ENCODE measurements around the gene IQGAP2.
"Not testable (repeated sequence)": the region's sequence is repeated elsewhere in the genome, so short reads cannot be mapped to it uniquely, and the experiment has no call there.

The IQGAP2 gene

GRCh38 chr5:76674330-76675066 is 271.4 kb downstream of the IQGAP2 start:
- DNase-seq: no peak

GRCh38 chr5:76675364-76675763 is 272.3 kb downstream of the IQGAP2 start:
- DNase-seq: no peak

- DNase-seq: no peak
Measured at GRCh38 chr5:76677849-76678472, 274.9 kb downstream of the IQGAP2 start.

- DNase-seq: no peak
Measured at GRCh38 chr5:76679231-76679630, 276.1 kb downstream of the IQGAP2 start.

GRCh38 chr5:76680826-76681225 is 277.7 kb downstream of the IQGAP2 start:
- DNase-seq: not testable (repeated sequence)

DNA sequence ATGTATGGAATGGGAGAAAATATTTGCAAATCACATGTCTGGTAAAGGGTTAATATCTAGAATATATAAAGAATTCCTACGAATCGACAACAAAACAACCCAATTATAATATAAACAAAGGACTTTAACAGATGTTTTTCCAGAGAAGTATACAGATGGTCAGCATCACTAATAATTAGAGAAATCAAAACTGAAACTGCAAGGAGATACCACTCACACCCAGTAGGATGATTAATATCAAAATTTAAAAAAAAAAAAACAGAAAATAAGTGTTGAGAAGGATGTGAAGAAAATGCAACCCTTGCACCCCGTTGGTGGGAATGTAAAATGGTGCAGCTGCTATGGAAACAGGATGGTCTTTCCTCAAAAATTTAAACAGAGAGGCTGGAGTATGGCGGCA is 278.2 kb downstream of the IQGAP2 start:
- no peak for DNase-seq

DNA sequence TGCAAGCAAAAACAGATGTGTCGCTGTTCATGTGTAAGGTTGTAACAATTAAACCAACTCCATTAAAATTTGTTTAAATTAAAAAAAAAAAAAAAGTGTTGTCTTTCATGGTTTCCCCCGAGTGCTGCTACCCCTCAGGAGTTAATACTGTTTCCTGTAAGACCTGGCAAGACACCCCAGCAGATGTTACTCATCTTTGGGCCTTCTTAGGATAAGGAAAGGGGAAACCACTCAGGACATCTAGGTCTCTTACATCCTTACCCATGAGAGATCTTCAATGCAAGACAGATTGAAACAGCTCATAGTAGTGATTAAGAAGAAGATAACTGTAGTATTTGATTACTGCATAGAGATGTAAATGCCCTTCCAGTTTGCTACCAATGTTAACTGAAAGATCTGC is 279.3 kb downstream of the IQGAP2 start:
- DNase-seq: no peak

- DNase-seq: no peak
Measured at GRCh38 chr5:76683816-76684731, 281.0 kb downstream of the IQGAP2 start.

- DNase-seq: no peak
Measured at GRCh38 chr5:76684756-76685519, 281.9 kb downstream of the IQGAP2 start.

DNA sequence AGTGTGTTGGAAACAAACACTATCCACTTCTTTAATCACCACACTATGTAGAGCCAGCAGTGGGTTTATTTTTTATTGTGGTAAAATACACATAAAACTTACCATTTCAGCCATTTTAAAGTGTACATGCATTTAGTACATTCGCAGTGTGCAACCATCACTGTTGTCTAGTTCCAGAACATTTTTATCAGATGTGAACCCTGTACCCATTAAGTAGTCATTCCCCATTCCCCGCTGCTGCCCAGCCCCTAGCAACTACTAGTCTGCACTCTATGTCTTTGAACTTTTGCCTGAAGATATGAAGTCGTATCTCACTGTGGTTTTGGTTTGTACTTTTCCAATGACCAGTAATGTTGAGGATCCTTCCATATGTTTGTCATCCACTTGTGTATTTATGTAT is 282.6 kb downstream of the IQGAP2 start:
- DNase-seq: no peak

GRCh38 chr5:76688212-76688611 is 285.1 kb downstream of the IQGAP2 start:
- DNase-seq: no peak

DNA sequence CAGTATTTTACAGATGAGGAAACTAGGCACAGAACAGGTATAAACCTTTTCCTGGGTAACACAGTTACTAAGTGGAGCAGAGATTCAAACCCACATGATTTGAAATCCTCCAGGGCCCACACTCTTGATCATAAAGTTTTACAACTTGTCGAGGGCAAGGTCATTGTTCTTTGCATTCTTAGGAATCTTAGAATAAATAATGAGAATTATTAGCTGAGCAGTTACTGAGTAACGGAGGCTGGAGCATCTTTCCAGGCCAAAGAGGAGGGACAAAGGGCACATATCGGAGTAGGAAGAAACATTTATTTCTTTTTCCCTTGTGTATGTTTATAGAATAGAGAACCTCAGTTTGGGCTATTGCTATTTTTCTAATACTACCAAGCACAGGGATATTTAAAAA is 285.8 kb downstream of the IQGAP2 start:
- no peak for DNase-seq

- no peak for DNase-seq
Measured at GRCh38 chr5:76689321-76690036, 286.4 kb downstream of the IQGAP2 start.

- DNase-seq: no peak
Measured at GRCh38 chr5:76690037-76690679, 287.1 kb downstream of the IQGAP2 start.

DNA sequence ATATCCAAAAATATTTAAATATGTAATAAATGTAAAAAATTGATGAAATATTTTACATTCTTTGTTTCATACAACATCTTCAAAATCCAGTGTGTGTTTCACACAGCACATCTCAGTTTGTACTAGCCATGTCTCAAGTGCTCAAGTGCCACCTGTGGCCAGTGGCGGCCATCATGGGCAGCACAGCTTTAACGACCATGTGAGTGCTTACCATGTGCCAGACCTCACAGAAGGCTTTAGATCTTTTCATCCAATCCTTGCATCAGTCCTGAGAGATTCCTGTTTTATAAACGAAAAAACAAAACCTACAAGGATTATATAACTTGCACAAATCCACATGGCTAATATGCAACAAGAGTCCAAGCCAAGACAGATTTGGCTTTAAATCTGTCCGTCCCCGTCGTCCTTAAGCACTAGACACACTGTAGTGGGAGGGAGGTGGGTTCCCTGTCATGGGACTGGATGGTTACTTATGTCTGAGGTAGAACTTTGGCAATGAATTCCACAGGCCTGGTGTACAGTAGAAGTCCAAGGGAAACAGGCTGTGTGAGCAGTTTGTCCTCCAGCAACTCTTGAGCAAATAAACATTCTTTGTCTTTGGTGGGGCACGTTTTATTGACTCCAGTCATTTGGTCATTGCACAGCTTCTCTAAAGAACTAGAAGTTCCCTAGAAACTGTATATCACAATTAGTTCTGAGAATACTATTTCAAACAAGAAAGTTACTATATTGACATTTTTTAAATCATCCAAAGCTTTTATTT is 287.8 kb downstream of the IQGAP2 start:
- DNase-seq: no peak

- DNase-seq: no peak
Measured at GRCh38 chr5:76691467-76692273, 288.6 kb downstream of the IQGAP2 start.

DNA sequence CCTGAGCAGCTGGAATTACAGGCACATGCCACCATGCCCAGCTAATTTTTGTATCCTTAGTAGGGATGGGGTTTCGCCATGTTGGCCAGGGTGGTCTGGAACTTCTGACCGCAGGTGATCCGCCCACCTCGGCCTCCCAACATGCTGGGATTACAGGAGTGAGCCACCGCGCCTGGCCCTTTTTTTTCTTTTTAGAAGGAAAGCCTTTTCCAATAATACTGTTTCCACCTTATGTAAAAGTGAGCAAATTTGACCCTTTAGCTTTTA is 289.1 kb downstream of the IQGAP2 start:
- no peak for DNase-seq

- no peak for DNase-seq
Measured at GRCh38 chr5:76692651-76693050, 289.6 kb downstream of the IQGAP2 start.

DNA sequence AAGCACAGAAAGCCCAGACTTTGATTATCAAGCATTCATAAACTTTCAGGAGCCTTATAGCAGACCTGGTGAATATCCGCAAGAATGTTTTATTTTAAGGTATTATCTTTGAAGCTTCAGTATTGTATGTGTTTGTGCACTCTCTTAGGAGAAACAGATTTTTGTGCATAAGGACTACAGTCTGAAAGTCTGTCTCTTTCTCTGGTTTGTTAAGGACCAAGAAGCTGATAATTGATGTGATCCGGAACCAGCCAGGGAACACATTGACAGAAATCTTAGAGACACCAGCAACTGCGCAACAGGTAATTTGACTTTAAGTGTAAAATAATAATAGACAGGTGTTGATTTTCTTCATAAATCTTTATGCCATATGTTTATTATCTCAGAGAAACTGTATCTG is 290.1 kb downstream of the IQGAP2 start:
- no peak for DNase-seq

- no peak for DNase-seq
Measured at GRCh38 chr5:76694317-76694716, 291.2 kb downstream of the IQGAP2 start.
